ENCODE measurements around the gene MYO1E.

Gene MYO1E

GRCh38 chr15:59256482-59256881 lies 116.2 kb downstream of the MYO1E start:
- in situ Hi-C loops (cut with HindIII; ENCODE audit: low pct_ligation_motif_present, low pct_unique_long_range_greater_than_20kb, low sequenced_read_pairs), result no loop called here
- no peak for DNase-seq

- no peak for DNase-seq
- in situ Hi-C loops (cut with HindIII; ENCODE audit: low pct_ligation_motif_present, low pct_unique_long_range_greater_than_20kb, low sequenced_read_pairs), result no loop called here
These were observed 116.9 kb downstream of the MYO1E start for GRCh38 chr15:59255680-59256336.

GRCh38 chr15:59252137-59252536 lies 120.5 kb downstream of the MYO1E start:
- in situ Hi-C loops (cut with HindIII; ENCODE audit: low pct_ligation_motif_present, low pct_unique_long_range_greater_than_20kb, low sequenced_read_pairs), result no loop called here
- DNase-seq, result no peak

GRCh38 chr15:59251001-59251845 lies 121.4 kb downstream of the MYO1E start:
- no peak for DNase-seq
- in situ Hi-C loops (cut with HindIII; ENCODE audit: low pct_ligation_motif_present, low pct_unique_long_range_greater_than_20kb, low sequenced_read_pairs), result no loop called here

GRCh38 chr15:59250249-59250648 lies 122.4 kb downstream of the MYO1E start:
- DNase-seq, result no peak
- in situ Hi-C loops (cut with HindIII; ENCODE audit: low pct_ligation_motif_present, low pct_unique_long_range_greater_than_20kb, low sequenced_read_pairs), result no loop called here

- DNase-seq, result no peak
- in situ Hi-C loops (cut with HindIII; ENCODE audit: low pct_ligation_motif_present, low pct_unique_long_range_greater_than_20kb, low sequenced_read_pairs), result no loop called here
These were observed 122.9 kb downstream of the MYO1E start for GRCh38 chr15:59249816-59250215.

GRCh38 chr15:59247364-59247763 lies 125.3 kb downstream of the MYO1E start:
- in situ Hi-C loops (cut with HindIII; ENCODE audit: low pct_ligation_motif_present, low pct_unique_long_range_greater_than_20kb, low sequenced_read_pairs), result no loop called here

GRCh38 chr15:59245559-59245958 lies 127.1 kb downstream of the MYO1E start:
- in situ Hi-C loops (cut with HindIII; ENCODE audit: low pct_ligation_motif_present, low pct_unique_long_range_greater_than_20kb, low sequenced_read_pairs), result no loop called here
- no peak for DNase-seq

More at GRCh38 chr15:59247364-59247763, 125.3 kb downstream of the MYO1E start:
- DNase-seq, result peak; percentile 67

- peak; percentile 86 for DNase-seq
- in situ Hi-C loops (cut with HindIII; ENCODE audit: low pct_ligation_motif_present, low pct_unique_long_range_greater_than_20kb, low sequenced_read_pairs), result no loop called here
These were observed 128.3 kb downstream of the MYO1E start for GRCh38 chr15:59244337-59244736.

GRCh38 chr15:59243622-59244021 lies 129.0 kb downstream of the MYO1E start:
- DNase-seq, result no peak
- in situ Hi-C loops (cut with HindIII; ENCODE audit: low pct_ligation_motif_present, low pct_unique_long_range_greater_than_20kb, low sequenced_read_pairs), result no loop called here

- DNase-seq, result no peak
- in situ Hi-C loops (cut with HindIII; ENCODE audit: low pct_ligation_motif_present, low pct_unique_long_range_greater_than_20kb, low sequenced_read_pairs), result no loop called here
These were observed 130.0 kb downstream of the MYO1E start for GRCh38 chr15:59242649-59243048.

- no peak for DNase-seq
- in situ Hi-C loops (cut with HindIII; ENCODE audit: low pct_ligation_motif_present, low pct_unique_long_range_greater_than_20kb, low sequenced_read_pairs), result no loop called here
These were observed 132.6 kb downstream of the MYO1E start for GRCh38 chr15:59240036-59240435.

- no peak for DNase-seq
- in situ Hi-C loops (cut with HindIII; ENCODE audit: low pct_ligation_motif_present, low pct_unique_long_range_greater_than_20kb, low sequenced_read_pairs), result no loop called here
These were observed 134.7 kb downstream of the MYO1E start for GRCh38 chr15:59237924-59238331.

GRCh38 chr15:59237119-59237855 lies 135.4 kb downstream of the MYO1E start:
- in situ Hi-C loops (cut with HindIII; ENCODE audit: low pct_ligation_motif_present, low pct_unique_long_range_greater_than_20kb, low sequenced_read_pairs), result no loop called here
- DNase-seq, result no peak

- DNase-seq, result no peak
- in situ Hi-C loops (cut with HindIII; ENCODE audit: low pct_ligation_motif_present, low pct_unique_long_range_greater_than_20kb, low sequenced_read_pairs), result no loop called here
These were observed 136.3 kb downstream of the MYO1E start for GRCh38 chr15:59236394-59236793.

GRCh38 chr15:59232476-59232875 lies 140.2 kb downstream of the MYO1E start:
- DNase-seq, result no peak

GRCh38 chr15:59230531-59231055 lies 142.1 kb downstream of the MYO1E start:
- in situ Hi-C loops (cut with HindIII; ENCODE audit: low pct_ligation_motif_present, low pct_unique_long_range_greater_than_20kb, low sequenced_read_pairs), result no loop called here
- DNase-seq, result no peak

More at GRCh38 chr15:59232476-59232875, 140.2 kb downstream of the MYO1E start:
- in situ Hi-C loops (cut with HindIII; ENCODE audit: low pct_ligation_motif_present, low pct_unique_long_range_greater_than_20kb, low sequenced_read_pairs), result no loop called here

- no peak for DNase-seq
These were observed 143.2 kb downstream of the MYO1E start for GRCh38 chr15:59229453-59229852.

GRCh38 chr15:59229015-59229414 lies 143.7 kb downstream of the MYO1E start:
- in situ Hi-C loops (cut with HindIII; ENCODE audit: low pct_ligation_motif_present, low pct_unique_long_range_greater_than_20kb, low sequenced_read_pairs), result no loop called here
- no peak for DNase-seq

More at GRCh38 chr15:59229453-59229852, 143.2 kb downstream of the MYO1E start:
- in situ Hi-C loops (cut with HindIII; ENCODE audit: low pct_ligation_motif_present, low pct_unique_long_range_greater_than_20kb, low sequenced_read_pairs), result no loop called here
